GM18951 (cell line): Measurements from ENCODE around the gene QRICH1.

Experiments
- POLR2A ChIP-seq: IDR thresholded peaks from 4 replicates; pipeline ENCODE4 v1.6.1; 2011; ENCODE audit warnings: mild to moderate bottlenecking; ENCODE audit not compliant: insufficient read length, insufficient read depth; ENCODE audit errors: extremely low read depth
- in situ Hi-C: fragments of 300-500 bp; cut with MboI; formaldehyde crosslinking; loops from one replicate; pipeline ENCODE4 v1.12.0; 2022; ENCODE audit warnings: low sequenced_read_pairs, mixed read lengths, inconsistent platforms; ENCODE audit not compliant: unreplicated experiment

Gene QRICH1

DNA sequence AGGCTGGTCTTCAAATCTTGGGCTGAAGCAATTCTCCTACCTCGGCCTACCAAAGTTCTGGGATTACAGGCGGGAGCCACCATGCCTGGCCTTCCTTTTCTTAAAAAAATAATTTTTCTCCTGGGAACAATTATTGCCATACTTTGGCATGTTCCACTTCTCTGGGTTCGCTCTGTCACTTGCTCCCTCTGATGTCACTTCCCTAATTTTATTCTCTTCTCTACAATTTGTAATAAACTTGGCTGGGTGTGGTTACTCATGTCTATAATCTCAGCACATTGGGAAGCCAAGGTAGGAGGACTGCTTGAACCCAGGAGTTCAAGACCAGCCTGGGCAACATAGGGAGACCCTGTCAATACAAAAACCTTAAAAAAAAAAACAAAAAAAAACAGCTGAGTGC, 58.6 kb downstream of the QRICH1 start:
- in situ Hi-C loops: no loop called here
- no peak for TF ChIP-seq POLR2A

DNA sequence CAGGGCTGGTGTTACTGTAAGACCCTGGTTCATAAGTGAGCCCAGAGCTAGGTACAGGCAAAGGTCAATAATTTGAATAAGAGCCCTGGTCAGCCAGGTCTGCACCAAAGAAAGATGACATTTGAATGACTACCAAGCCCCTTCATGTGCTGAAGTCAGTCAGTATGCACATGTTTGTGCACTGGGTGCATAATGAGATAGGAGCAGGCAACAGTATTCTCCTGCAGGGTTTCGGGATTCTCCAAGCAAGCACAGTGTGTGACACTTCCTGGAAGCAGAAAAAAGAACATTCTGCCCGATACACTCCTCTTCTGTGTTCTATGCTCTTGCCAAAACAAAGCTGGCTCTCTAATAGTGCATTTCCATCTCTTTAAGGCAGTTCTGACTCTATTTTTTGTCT, 59.2 kb downstream of the QRICH1 start:
- in situ Hi-C loops: no loop called here

DNA sequence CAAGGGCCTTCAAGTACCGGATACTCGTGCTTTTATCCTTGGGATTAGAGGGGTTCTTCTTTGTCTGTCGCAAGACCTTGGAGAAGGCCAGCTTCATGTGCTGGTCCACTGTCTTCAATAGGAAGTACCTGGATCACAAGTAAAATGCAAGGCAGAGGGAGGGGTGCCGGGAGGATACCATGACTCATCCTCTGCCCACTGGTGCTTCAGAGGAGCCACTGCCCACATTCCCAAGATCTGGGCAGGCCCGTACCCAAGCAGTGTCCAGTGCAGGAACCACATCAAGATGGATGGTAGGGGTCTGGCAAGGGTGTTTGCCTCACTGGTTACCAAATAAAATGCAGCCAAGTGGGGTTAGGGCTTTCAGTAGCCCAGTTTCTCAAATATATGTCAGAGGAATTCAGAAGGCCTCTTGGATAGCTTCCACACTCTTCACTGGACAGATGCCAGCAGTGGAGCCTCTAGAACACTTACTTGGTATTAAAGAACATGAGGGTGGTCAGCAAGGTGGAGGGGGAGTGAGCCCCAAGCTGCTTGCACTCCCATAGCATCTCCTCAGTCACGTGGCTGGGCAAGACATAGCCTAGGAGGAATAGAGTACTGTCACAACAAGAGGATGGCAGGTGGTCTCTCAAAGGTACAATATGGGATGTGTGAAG, 61.1 kb downstream of the QRICH1 start:
- in situ Hi-C loops: no loop called here
- no peak for TF ChIP-seq POLR2A

More for the DNA sequence above, 59.2 kb downstream of the QRICH1 start:
- no peak for TF ChIP-seq POLR2A

DNA sequence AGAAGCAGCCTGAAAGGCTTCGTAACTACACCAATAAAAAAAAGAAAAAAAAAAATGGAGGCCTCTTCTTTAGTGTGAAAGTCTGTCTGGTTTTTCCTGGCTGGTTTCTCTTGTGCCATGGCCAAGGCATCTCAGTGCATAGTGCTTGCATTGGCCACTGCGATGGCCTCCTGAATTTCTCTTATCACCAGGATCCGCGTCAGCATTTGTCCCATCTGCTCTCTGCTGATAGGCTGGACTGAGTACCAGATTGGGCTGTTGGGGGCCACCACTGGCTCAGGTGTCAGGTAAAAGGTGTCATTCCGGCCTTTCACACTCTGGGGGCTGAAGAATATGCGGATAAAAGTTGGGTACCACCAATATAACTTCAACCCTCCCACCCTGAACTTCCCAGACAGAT, 63.5 kb downstream of the QRICH1 start:
- no peak for TF ChIP-seq POLR2A
- in situ Hi-C loops: no loop called here

DNA sequence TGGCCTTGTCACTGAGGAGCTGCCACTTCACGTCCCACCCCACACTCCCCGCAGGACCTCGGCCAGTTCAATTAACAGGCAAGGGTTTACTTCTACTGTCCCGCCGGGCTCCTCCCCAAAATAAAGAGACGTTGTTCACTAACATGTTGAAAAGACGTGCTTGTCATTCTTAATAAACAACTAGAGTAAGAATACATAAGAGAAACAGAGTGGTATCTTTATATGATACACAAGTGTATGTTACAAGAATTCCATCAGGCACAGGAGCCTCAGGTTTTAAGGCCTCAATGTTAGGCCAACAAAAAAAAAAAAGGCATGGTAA, 64.3 kb downstream of the QRICH1 start:
- no peak for TF ChIP-seq POLR2A

DNA sequence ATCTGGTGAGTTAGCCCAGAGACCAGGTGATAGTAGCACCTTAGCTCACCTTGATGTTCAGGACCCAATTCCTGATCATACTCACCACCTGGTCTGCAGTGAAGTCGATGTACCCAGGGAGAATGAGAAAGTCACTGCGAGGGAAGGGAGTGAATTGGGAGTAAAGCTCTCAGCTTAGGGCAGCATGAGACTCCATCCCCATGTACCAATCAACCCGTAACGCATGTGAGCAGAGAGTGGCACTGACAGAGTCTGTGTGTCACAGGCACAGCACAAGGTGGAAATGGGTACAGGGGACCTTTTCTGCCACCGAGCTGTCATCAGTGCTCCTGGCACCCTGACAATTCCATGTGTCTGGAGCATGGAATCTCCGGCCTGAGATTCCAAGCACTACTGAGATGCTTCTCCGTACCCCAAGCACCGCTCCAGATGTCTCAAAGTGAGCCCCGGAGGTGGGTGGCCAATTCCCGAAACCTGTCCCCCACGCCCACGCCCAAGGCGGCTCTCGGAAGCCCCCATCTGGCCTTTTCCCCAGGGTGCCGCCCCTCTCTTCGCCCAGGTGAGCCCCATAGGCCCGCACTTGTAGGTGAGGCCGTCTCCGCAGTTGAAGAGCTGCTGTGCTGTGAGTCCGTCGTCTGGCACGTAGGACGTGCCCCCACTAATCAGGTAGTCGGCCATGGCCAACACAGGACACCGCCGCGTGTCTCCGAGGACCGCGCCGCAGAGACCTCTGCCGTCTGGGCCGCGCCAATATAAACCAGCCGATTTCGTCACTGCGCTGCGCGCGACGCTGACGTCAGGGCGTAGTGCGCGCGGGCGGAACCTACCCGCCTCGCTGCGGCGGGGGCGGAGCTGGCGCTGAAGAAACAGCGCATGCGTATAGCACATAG, 65.0 kb downstream of the QRICH1 start, which contains the start of gene IMPDH2:
TSS of gene IMPDH2 (minus strand) at position 726 of the 890 bp plus-strand sequence. CDS start at position 678, 48 bp downstream.
- in situ Hi-C loops: no loop called here
- peak; percentile 100 for TF ChIP-seq POLR2A

More for the DNA sequence above, 64.3 kb downstream of the QRICH1 start:
- in situ Hi-C loops: no loop called here

DNA sequence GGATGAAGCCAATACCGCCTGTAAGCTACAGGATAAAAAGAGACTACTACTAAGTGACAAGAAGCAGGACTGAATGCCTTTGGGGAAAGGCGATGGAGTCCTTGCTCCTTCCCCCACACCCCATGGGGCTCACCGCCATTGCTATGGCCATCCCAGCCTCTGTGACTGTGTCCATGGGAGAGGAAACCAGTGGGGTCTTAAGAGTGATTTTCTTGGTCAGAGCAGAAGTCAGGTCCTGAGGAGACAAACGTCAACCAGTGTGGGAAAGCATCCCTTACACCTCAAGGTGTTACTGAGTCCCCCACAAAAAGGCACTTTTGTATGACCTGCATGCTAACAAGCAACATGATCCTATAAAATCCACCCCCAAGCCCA, 65.6 kb downstream of the QRICH1 start:
- no peak for TF ChIP-seq POLR2A
- in situ Hi-C loops: no loop called here

DNA sequence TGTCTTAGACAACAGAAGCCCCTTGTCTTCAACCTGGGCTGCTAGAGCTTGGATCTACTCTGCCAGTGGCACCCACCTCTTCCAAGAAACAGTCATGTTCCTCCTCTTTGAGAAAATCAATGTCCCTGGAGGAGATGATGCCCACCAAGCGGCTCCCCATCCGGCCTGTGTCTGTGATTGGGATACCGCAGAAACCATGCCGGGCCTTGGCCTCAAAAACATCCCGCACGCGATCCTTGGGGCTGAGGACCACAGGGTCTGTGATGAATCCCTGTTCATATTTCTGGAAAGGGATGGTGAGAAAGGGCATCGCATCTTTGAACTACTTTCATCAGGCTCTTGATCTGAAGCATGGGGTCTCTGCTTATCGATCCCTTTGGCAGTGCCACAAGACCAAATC, 66.2 kb downstream of the QRICH1 start:
- peak; percentile 38 for TF ChIP-seq POLR2A
- in situ Hi-C loops: no loop called here

DNA sequence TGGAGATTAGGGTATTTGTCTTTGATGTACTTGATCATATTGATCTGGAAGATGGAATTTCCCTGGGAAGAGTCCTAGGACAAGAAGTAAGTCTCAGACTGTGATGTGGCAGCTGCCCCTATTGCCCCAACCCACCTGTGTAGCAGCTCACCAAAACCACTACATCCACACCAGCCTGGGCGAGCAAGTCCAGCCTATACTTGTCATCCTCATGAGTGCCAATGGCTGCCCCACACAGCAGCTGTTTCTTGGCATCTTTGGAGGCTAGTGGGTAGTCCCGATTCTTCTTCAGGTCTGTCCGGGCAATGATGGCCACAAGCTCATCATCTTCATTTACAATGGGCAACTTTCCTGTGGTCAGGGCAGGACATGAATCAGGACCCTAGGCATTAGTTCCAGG, 67.3 kb downstream of the QRICH1 start:
- in situ Hi-C loops: no loop called here
- TF ChIP-seq POLR2A: no peak

DNA sequence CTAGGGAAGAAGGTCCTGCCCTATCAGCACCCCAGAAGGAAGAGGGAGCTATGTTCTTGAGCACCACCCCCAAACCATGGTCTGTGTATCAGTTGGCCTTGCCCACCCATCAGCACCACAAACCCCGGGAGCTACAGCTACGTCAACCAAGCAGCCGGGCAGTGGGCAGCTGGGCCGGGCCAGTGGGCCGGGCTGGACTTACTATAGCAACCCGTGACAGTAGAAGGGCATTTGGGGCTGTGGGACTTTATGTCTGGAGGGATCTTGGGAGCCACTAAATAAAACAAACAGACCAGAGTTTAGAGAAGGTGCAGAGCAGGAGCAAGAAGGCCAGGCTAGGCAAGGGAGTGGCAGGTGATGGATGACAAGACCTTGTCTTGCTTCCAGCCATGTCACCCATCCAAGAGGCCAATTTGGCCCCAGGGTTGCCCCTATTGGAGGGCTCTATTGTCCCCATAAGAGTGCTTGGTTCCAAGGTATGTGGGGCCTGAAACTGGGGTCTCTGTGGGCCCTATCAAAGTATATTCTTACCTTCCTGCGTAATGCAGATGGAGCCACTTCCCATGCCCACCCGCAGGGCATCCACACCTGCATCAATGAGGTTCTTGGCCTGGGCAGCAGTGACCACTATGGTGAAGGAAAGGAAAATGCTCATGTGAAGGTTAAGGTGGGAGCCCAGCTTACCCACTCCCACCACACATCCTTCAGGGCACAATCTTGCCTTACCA, 67.9 kb downstream of the QRICH1 start:
- peak; percentile 10 for TF ChIP-seq POLR2A
- in situ Hi-C loops: no loop called here

DNA sequence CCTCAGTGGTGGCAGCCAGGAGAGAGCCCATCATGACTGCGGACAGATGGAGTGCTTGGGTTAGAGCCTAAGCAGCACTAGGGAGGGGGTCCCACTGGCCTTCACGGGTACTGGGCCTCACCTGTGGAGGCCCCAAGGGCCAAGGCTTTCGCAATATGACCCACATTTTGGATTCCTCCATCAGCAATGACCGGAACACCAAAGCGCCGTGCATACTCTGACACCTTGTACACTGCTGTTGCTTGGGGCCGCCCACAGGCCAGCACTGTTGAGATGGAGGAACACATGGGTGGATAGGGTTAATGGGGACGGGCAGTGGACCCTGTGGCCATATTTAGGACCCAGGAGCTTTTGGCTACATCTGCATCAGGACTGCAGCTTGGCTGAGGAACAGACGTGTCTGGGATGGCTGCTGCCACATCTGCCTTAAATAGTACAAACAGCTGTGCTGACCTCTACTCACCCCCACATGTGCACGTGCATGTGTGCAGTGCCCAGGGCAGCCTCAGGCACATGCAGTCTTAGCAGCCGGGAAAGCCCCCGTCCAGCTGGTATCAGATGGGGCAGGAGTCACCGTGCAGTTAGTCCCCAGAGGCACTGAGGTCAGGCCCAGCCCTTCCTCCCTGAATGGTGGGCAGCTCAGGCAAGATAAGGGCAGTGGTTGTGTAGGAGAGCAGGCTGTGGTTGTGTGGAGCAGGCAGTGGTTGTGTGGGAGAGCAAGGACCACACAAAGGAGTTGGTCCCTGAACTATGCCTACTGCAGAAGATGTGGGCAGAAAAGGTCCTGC, 68.7 kb downstream of the QRICH1 start:
- peak; percentile 32 for TF ChIP-seq POLR2A
- in situ Hi-C loops: no loop called here

DNA sequence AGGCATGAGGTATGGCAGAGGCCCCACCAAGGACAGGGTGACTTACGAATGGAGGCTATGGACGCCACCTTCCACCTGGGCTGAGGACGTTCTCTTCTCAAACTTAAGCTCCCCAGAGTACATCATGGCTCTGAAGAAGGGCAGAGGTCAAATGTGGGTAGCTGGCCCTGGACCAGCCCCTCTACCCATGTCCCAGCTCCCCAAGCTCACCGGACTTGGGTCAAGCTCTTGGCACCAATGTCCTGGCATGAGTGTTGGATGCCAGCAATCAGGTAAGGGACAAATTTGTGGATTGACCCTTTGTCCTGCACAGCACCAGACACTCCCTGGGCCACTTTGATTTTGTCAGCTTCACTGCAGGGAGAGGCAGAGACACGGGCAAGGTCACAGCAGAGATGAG, 69.4 kb downstream of the QRICH1 start:
- no peak for TF ChIP-seq POLR2A
- in situ Hi-C loops: no loop called here

DNA sequence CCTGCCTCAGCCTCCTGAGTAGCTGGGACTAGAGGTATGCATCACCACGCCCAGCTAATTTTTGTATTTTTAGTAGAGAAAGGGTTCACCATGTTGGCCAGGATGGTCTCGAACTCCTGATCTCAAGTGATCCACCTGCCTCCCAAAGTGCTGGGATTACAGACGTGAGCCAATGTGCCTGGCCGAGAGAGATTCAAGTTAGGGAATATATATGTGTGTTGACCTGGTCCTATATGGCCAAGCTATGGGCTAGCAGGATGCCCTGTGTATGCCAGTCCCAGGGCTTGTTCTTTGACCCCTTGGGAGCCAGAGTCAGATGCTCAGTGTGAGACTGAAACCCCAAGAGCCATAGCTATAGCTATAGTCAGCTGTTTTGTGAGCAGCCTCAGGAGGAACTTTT, 70.1 kb downstream of the QRICH1 start:
- TF ChIP-seq POLR2A: no peak
- in situ Hi-C loops: no loop called here
